HepG2 (cell line): ENCODE measurements around the gene VPS26B. TPM values are rescaled to one million over a fixed set of nuclear protein-coding genes. Genes with fewer than 3 reads are reported as not detected.

Experiments
- ATAC-seq: fragments of 200-7000 bp; cut with Tn5 transposase; 3 replicates; pipeline ENCODE4 v1.9.1; 2020; ENCODE audit warnings: mild to moderate bottlenecking, moderate library complexity
- BruUV-seq: library from RNA; stranded (reverse); fragments of 400-500 nt; replicated peaks from 2 replicates; lab custom pipeline; 2021; lab: Mats Ljungman, UMichigan
- CTCF ChIA-PET: fragments of 300-600 bp; formaldehyde crosslinking; extraction: SDS; loops from one replicate; lab custom pipeline; 2021; ENCODE audit warnings: low total read pairs, inconsistent platforms, low intra/inter-chr PET ratio; lab: Yijun Ruan, JAX
- POLR2A ChIA-PET: fragments of 350-600 bp; sonication (Branson Sonifier 250); formaldehyde crosslinking; loops from one replicate; lab custom pipeline; 2020; ENCODE audit warnings: antibody characterized with exemption, inconsistent platforms; lab: Yijun Ruan, JAX
- DNase-seq: peaks from one replicate; pipeline ENCODE4 v3.0.0-alpha.2; 2015; ENCODE audit warnings: low spot score
- FAIRE-seq: peaks from 3 replicates; lab custom pipeline; 2011; peaks lifted over from hg19 to GRCh38; lab: Jason Lieb, UNC
- H2AFZ ChIP-seq: one replicate; pipeline ENCODE4 v1.6.1; 2011; ENCODE audit warnings: low read length, inconsistent platforms
- H3K27ac ChIP-seq: fragments of 300-600 bp; 3 replicates; pipeline ENCODE4 v1.8.0; 2011; ENCODE audit warnings: mixed run types, mild to moderate bottlenecking, mixed read lengths, low read length, inconsistent platforms; ENCODE audit not compliant: insufficient read depth; ENCODE audit errors: extremely low read length
- H3K27me3 ChIP-seq, 2 experiments: fragments of 200-600 bp in 1 of 2; 2 replicates in 1 of 2; 3 replicates in 1 of 2; pipeline versions ENCODE4 v1.6.0 to v1.8.0; 2011; ENCODE audit warnings: low read length in 2 of 2, mild to moderate bottlenecking in 2 of 2, moderate library complexity in 2 of 2, inconsistent platforms in 1 of 2; ENCODE audit not compliant: insufficient read depth in 2 of 2, control insufficient read depth in 1 of 2
- H3K36me3 ChIP-seq, 2 experiments: fragments of 200-600 bp in 1 of 2; replicated peaks in 1 of 2; 2 replicates in 1 of 2; 3 replicates in 1 of 2; pipeline versions ENCODE4 v1.5.1 to v1.8.0; 2011; ENCODE audit warnings: low read length in 2 of 2, inconsistent platforms in 1 of 2; ENCODE audit not compliant: insufficient read depth in 2 of 2, control insufficient read depth in 1 of 2
- H3K4me1 ChIP-seq: 2 replicates; pipeline ENCODE4 v1.5.1; 2012; ENCODE audit warnings: low read length, inconsistent platforms; ENCODE audit not compliant: insufficient read depth
- H3K4me2 ChIP-seq: 2 replicates; pipeline ENCODE4 v1.6.0; 2011; ENCODE audit warnings: low read depth, low read length, inconsistent platforms
- H3K4me3 ChIP-seq, 3 experiments: fragments of 200-600 bp in 1 of 3; sonication (generic), shearing (Covaris generic) in 1 of 3; replicated peaks in 1 of 3; 2 replicates each; pipeline ENCODE4 v1.5.1; 2011 to 2016; ENCODE audit warnings: low read length in 3 of 3, inconsistent platforms in 2 of 3, low read depth in 2 of 3, mild to moderate bottlenecking in 2 of 3, control low read depth in 1 of 3, mixed read lengths in 1 of 3; ENCODE audit not compliant: insufficient read depth in 1 of 3
- H3K79me2 ChIP-seq: one replicate; pipeline ENCODE4 v1.6.1; 2011; ENCODE audit warnings: low read length, inconsistent platforms; ENCODE audit not compliant: insufficient read depth
- H3K9ac ChIP-seq: 2 replicates; pipeline ENCODE4 v1.6.0; 2011; ENCODE audit warnings: mild to moderate bottlenecking, low read depth, low read length, inconsistent platforms; ENCODE audit not compliant: insufficient read depth
- H3K9me3 ChIP-seq: 2 replicates; pipeline ENCODE4 v1.5.1; 2012; ENCODE audit warnings: mild to moderate bottlenecking, low read length
- H4K20me1 ChIP-seq: 2 replicates; pipeline ENCODE4 v1.6.0; 2011; ENCODE audit warnings: inconsistent platforms, mild to moderate bottlenecking, low read length, moderate library complexity; ENCODE audit not compliant: insufficient read depth
- ISX ChIP-seq: sonication (generic); formaldehyde crosslinking; conservative IDR thresholded peaks from 2 replicates; pipeline ENCODE4 v1.5.0; 2020; ENCODE audit warnings: missing genetic modification reagents
- KLF16 ChIP-seq, 2 experiments: sonication (generic) in 1 of 2; formaldehyde crosslinking in 1 of 2; IDR thresholded peaks; 2 replicates each; pipeline versions ENCODE4 v1.6.1 to v1.8.0; 2016 to 2023; ENCODE audit warnings: missing genetic modification reagents in 2 of 2, missing compliant biosample characterization in 1 of 2
- MAFK ChIP-seq, 2 experiments: IDR thresholded peaks in 1 of 2; conservative IDR thresholded peaks in 1 of 2; 2 replicates each; pipeline ENCODE4 v1.6.1; 2011; ENCODE audit warnings: improper control_type of control experiment in 2 of 2, low read length in 2 of 2
- SOX13 ChIP-seq, 3 experiments: fragments of 450-650 bp in 1 of 3; sonication (generic) in 1 of 3; formaldehyde crosslinking in 1 of 3; IDR thresholded peaks in 2 of 3; conservative IDR thresholded peaks in 1 of 3; 2 replicates each; pipeline versions ENCODE4 v1.5.0 to v1.6.1; 2016 to 2020; ENCODE audit warnings: antibody characterized with exemption in 1 of 3, mild to moderate bottlenecking in 1 of 3, missing compliant biosample characterization in 1 of 3, missing genetic modification reagents in 1 of 3, moderate library complexity in 1 of 3
- ZNF362 ChIP-seq: sonication (generic); formaldehyde crosslinking; IDR thresholded peaks from 2 replicates; pipeline ENCODE4 v1.4.0; 2020; ENCODE audit warnings: missing genetic modification reagents, mild to moderate bottlenecking, borderline replicate concordance
- ZNF501 ChIP-seq: sonication (generic); formaldehyde crosslinking; IDR thresholded peaks from 2 replicates; pipeline ENCODE4 v1.5.1; 2020; ENCODE audit warnings: mild to moderate bottlenecking, moderate library complexity, missing genetic modification reagents
- ZNF552 ChIP-seq: sonication (generic); formaldehyde crosslinking; IDR thresholded peaks from 2 replicates; pipeline ENCODE4 v1.9.0; 2022; ENCODE audit warnings: missing genetic modification reagents, mild to moderate bottlenecking, borderline replicate concordance
- ZNF644 ChIP-seq: IDR thresholded peaks from 2 replicates; pipeline ENCODE4 v1.6.1; 2016; ENCODE audit warnings: low read depth
- WGBS: methylation state at CpG from one replicate; pipeline ENCODE4 v1.1.6; 2017; ENCODE audit warnings: low lambda C conversion rate; 5-methylcytosine and 5-hydroxymethylcytosine counted together
- in situ Hi-C: cut with HindIII; loops from 2 replicates; pipeline ENCODE4 v1.10.0; 2017; ENCODE audit warnings: low pct_unique_long_range_greater_than_20kb; ENCODE audit not compliant: extremely low pct_ligation_motif_present
- intact Hi-C: fragments of 100-400 bp; cut with micrococcal nuclease; formaldehyde crosslinking; loops from one replicate; pipeline ENCODE4 v1.10.0; 2022; ENCODE audit not compliant: unreplicated experiment
- polyA plus RNA-seq, 8 experiments: library from polyadenylated mRNA; depleted of rRNA in 3 of 8; stranded (reverse) in 7 of 8; unstranded in 1 of 8; fragments of >200 nt; fragmentation: Illumina TruSeq in 4 of 8; extraction: Trizol in 4 of 8; gene quantifications; 2 replicates each; pipeline versions ENCODE4 v1.2.1 to v1.2.3, GENCODE V29; 2011 to 2016; ENCODE audit warnings: low read depth in 4 of 8, missing spikeins in 1 of 8, mixed read lengths in 1 of 8; ENCODE audit not compliant: insufficient read depth in 1 of 8
- total RNA-seq, 5 experiments: library from RNA; depleted of rRNA; stranded (reverse); fragments of >200 nt; fragmentation: Illumina TruSeq; extraction: Trizol; gene quantifications; 2 replicates each; pipeline ENCODE4 v1.2.3, GENCODE V29; 2016; ENCODE audit warnings: low read depth in 1 of 5
- TF ChIP-seq, protein P1 (sequence below): sonication (generic); formaldehyde crosslinking; IDR thresholded peaks from 2 replicates; pipeline ENCODE4 v1.5.0; 2020; ENCODE audit warnings: missing genetic modification reagents, mild to moderate bottlenecking, borderline replicate concordance
- TF ChIP-seq, protein P2 (sequence below): sonication (generic); formaldehyde crosslinking; IDR thresholded peaks from 2 replicates; pipeline ENCODE4 v1.5.1; 2020; ENCODE audit warnings: missing genetic modification reagents, mild to moderate bottlenecking, borderline replicate concordance
- TF ChIP-seq, protein P3 (sequence below): sonication (generic); formaldehyde crosslinking; IDR thresholded peaks from 2 replicates; pipeline ENCODE4 v1.4.0; 2020; ENCODE audit warnings: mild to moderate bottlenecking, missing genetic modification reagents

Gene VPS26B
- total and polyA plus RNA-seq, 2 of the 13 experiments (the other 11 are each of a cell fraction or from before 2014, with no cell fraction given), result 20.2 to 23.2 TPM

DNA sequence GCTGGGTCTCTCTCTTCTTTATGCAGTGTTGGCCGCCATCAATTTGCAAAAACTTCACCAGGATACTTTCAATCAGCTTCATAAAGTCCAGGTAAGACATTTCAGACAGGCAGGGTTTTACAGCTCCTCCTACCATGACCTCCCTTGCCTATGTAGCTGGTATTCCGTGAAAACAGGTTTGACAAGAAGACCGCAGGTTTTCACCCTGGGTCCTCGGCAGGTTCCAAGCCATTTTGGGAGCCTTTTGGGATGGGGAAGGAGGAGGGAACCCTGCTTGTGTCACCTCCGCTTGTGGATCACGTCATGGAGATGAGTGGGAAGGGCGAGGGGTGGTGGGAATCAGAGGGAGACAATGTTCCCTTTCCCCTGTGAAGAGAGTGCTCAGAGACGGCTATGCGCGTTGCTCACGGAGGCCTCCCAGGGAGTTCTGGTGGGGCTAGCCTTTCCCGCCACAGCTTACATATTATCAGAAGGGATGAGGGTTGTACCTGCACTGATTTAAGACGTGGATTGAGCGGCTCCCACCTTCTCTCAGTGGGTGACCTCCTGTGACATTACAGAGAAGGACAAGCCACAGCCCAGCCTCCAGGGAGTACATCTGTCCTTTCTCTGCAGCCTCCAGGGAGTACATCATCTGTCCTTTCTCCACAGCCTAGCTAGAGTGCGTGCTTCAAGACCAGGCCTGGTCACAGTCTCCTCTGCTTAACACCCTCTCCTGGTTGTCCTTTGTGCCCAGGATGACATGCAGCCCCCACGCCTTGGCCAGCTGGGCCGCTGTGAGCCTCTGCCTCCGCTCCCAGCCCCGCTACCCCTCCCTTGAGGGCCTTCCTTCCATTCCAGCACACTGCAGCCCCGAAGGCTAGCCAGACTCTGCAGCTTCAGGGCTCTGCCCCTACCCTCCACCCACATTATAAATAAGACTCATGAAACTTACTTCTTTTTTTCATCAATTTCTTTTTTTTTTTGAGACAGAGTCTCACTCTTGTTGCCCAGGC lies 68.9 kb downstream of the VPS26B start:
- in situ Hi-C loops (no loop called here), intact Hi-C loops (no loop called here)
- H3K27me3 ChIP-seq, result peaks cover 0 to 30% of the 10 kb centered on the region in 2 experiments; a peak in 2 of 5 replicates
- H3K9me3 ChIP-seq, result no peaks in the 10 kb centered on the region
- no peak for ATAC-seq
- H2AFZ ChIP-seq, result no peak overlapping the region
- POLR2A ChIA-PET, result no interaction called here
- no peak for FAIRE-seq
- no peak overlapping the region for H3K9ac ChIP-seq
- WGBS, result 31% methylated on average over 15 of the region's 20 CpGs
- no peaks in the 10 kb centered on the region for H3K36me3 ChIP-seq
- H3K27ac ChIP-seq, result no peak overlapping the region
- CTCF ChIA-PET, result no interaction called here
- no TSS peak for BruUV-seq
- H3K4me2 ChIP-seq, result no peak overlapping the region
- no peak overlapping the region for H3K4me3 ChIP-seq
- DNase-seq, result no peak
- H3K79me2 ChIP-seq, result no peaks in the 10 kb centered on the region
- no peaks in the 10 kb centered on the region for H3K4me1 ChIP-seq
- no peaks in the 10 kb centered on the region for H4K20me1 ChIP-seq
- TF ChIP-seq, protein P1, sequence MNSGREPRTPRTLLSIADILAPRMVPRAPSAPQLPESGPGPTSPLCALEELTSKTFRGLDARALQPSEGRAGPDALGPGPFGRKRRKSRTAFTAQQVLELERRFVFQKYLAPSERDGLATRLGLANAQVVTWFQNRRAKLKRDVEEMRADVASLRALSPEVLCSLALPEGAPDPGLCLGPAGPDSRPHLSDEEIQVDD (CRISPR knock-in tag), result no peak
- no peak for TF ChIP-seq ZNF362 (CRISPR knock-in tag)
- TF ChIP-seq, protein P2, sequence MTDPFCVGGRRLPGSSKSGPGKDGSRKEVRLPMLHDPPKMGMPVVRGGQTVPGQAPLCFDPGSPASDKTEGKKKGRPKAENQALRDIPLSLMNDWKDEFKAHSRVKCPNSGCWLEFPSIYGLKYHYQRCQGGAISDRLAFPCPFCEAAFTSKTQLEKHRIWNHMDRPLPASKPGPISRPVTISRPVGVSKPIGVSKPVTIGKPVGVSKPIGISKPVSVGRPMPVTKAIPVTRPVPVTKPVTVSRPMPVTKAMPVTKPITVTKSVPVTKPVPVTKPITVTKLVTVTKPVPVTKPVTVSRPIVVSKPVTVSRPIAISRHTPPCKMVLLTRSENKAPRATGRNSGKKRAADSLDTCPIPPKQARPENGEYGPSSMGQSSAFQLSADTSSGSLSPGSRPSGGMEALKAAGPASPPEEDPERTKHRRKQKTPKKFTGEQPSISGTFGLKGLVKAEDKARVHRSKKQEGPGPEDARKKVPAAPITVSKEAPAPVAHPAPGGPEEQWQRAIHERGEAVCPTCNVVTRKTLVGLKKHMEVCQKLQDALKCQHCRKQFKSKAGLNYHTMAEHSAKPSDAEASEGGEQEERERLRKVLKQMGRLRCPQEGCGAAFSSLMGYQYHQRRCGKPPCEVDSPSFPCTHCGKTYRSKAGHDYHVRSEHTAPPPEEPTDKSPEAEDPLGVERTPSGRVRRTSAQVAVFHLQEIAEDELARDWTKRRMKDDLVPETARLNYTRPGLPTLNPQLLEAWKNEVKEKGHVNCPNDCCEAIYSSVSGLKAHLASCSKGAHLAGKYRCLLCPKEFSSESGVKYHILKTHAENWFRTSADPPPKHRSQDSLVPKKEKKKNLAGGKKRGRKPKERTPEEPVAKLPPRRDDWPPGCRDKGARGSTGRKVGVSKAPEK (CRISPR knock-in tag), result no peak
- no peak for TF ChIP-seq MAFK (conservative IDR thresholded peaks at IDR 0.05 in 1 of 2, IDR thresholded peaks at IDR 0.05 in 1 of 2; ENCODE audit: low read length in 2 of 2)
- TF ChIP-seq KLF16 (CRISPR knock-in tag; IDR thresholded peaks at IDR 0.05), result no peak
- TF ChIP-seq ISX (CRISPR knock-in tag), result no peak
- TF ChIP-seq, protein P3, sequence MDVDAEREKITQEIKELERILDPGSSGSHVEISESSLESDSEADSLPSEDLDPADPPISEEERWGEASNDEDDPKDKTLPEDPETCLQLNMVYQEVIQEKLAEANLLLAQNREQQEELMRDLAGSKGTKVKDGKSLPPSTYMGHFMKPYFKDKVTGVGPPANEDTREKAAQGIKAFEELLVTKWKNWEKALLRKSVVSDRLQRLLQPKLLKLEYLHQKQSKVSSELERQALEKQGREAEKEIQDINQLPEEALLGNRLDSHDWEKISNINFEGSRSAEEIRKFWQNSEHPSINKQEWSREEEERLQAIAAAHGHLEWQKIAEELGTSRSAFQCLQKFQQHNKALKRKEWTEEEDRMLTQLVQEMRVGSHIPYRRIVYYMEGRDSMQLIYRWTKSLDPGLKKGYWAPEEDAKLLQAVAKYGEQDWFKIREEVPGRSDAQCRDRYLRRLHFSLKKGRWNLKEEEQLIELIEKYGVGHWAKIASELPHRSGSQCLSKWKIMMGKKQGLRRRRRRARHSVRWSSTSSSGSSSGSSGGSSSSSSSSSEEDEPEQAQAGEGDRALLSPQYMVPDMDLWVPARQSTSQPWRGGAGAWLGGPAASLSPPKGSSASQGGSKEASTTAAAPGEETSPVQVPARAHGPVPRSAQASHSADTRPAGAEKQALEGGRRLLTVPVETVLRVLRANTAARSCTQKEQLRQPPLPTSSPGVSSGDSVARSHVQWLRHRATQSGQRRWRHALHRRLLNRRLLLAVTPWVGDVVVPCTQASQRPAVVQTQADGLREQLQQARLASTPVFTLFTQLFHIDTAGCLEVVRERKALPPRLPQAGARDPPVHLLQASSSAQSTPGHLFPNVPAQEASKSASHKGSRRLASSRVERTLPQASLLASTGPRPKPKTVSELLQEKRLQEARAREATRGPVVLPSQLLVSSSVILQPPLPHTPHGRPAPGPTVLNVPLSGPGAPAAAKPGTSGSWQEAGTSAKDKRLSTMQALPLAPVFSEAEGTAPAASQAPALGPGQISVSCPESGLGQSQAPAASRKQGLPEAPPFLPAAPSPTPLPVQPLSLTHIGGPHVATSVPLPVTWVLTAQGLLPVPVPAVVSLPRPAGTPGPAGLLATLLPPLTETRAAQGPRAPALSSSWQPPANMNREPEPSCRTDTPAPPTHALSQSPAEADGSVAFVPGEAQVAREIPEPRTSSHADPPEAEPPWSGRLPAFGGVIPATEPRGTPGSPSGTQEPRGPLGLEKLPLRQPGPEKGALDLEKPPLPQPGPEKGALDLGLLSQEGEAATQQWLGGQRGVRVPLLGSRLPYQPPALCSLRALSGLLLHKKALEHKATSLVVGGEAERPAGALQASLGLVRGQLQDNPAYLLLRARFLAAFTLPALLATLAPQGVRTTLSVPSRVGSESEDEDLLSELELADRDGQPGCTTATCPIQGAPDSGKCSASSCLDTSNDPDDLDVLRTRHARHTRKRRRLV (CRISPR knock-in tag), result no peak
- no peak for TF ChIP-seq ZNF644
- no peak for TF ChIP-seq ZNF552
- no peak for TF ChIP-seq SOX13 (IDR thresholded peaks at IDR 0.05)
- no peak for TF ChIP-seq SOX13 (CRISPR knock-in tag; conservative IDR thresholded peaks at IDR 0.05 in 1 of 2, IDR thresholded peaks at IDR 0.05 in 1 of 2)
- no peak for TF ChIP-seq ZNF501 (CRISPR knock-in tag)
